Endothelial cell of umbilical vein (primary cell): ENCODE data around the gene TMEM107.

ENCODE experiments used
- CTCF ChIP-seq, 2 donors: IDR thresholded peaks; 1 replicate in 1 of 2; 2 replicates in 1 of 2; pipeline ENCODE4 v1.5.1; 2011; ENCODE audit warnings: low read length in 2 of 2, mild to moderate bottlenecking in 2 of 2, moderate library complexity in 2 of 2, control low read depth in 1 of 2, inconsistent platforms in 1 of 2, low read depth in 1 of 2; ENCODE audit not compliant: insufficient read depth in 1 of 2; ENCODE audit errors: extremely low read depth in 1 of 2
- POLR2A ChIP-seq: IDR thresholded peaks from 2 replicates; pipeline ENCODE4 v1.6.1; 2012; ENCODE audit warnings: low read depth, mild to moderate bottlenecking, control low read depth, low read length

GRCh38 chr17:8175795-8176196 lies 384 bp downstream of the TMEM107 start:
- no peak for TF ChIP-seq POLR2A
- no peak for TF ChIP-seq CTCF (IDR thresholded peaks at IDR 0.05; ENCODE audit: extremely low read depth in 1 of 2, insufficient read depth in 1 of 2, low read depth in 1 of 2, low read length in 2 of 2)
